ENCODE data around the gene GPR153.

Gene GPR153

GRCh38 chr1:6197746-6198427, 63.0 kb downstream of the GPR153 start:
- no peak for DNase-seq
